Stimulated activated CD8-positive, alpha-beta memory T cell treated with anti-CD3 and anti-CD28 coated beads, Interleukin-15, amount 100 ng/mL, for 1 hour (primary cell): ENCODE data around the gene DIRAS1.
"Not testable (repeated sequence)": the region's sequence is repeated elsewhere in the genome, so short reads cannot be mapped to it uniquely, and the experiment has no call there.

Experiments
- DNase-seq: peaks from one replicate; pipeline ENCODE4 v3.0.0-alpha.2; 2020; ENCODE audit warnings: low read depth

Gene DIRAS1

DNA sequence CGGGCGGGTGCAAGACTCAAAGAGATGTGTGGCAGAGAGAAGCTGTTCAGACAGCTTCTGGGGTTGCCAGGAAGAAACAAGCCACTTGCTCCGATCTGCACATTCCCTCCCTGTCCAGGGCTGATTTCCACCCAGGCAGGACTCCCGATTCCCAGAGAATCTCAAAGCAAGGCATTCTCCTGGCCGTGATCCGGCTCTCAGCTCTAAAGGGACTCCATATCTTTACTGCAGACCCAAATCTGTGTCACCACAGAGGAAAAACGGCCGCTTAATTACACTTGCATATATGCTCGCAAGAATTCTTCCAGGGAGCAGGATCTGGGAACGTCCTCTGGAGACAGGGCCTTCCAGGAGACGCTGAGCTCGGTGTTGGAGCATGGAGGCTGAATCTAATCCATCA, 44.3 kb downstream of the DIRAS1 start:
- DNase-seq, result no peak

DNA sequence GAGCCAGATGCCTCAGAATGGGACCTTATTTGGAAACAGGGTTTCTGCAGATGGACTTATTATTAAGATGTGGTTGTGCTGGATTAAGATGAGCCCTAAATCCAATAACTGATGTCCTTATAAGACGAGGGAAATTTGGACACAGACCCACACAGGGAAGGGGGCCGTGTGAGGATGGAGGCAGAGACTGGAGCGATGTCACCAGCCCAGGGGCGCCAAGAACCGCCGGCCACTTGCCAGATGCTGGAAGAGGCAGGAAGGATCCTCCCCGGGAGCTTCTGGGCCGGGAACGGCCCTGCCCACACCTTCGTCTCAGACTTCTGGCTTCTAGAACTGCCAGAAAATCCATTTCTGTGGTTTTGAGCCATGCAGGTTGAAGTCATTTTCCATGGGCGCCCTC, 45.3 kb downstream of the DIRAS1 start:
- no peak for DNase-seq

DNA sequence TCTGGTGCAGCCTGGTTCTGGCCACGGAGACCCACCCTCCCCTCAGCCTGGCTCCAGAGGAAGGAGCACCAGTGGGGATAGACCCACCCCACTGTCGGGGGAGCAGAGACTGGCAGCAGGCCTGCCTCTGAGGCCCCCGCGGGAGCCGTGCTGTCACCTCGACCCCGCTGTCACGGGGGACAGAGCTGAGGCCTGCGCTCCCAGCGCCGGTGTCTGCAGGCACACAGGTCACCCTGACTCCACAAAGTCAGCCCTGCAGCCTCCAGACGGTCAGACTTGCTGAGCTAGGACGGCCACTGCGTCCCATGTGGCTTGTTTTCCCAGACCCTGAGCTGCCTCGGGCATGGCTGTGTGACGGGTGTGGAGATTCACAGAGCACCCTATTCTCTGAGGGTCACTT, 51.0 kb downstream of the DIRAS1 start:
- no peak for DNase-seq

DNA sequence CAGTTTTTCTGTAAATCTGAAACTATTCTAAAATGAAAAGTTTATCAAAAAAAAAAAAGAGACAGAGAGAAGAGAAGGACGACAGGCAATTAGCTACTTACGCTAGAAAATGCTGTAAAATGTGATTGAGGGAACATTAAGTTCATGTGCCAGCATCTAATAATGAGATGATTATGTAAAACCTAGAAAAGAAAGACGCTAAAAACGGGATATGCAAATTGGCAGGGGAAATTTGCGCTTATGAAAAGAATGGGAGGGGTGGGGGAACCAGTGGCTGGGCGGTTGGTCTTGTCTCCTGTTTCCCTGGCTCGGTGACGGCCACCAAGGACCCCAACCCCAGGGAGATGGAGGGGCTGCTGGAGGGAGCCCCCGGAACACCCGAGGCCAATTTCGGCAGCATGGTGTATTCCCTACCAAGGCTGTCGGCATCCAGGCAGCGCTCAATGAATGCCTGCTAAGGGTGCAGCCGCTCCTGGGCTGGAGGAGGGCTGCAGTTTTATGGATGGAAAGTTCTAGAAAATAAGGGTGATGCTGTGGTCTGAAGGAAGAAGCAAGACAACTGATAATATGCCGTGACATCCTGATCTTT, 52.9 kb downstream of the DIRAS1 start:
- DNase-seq, result no peak

DNA sequence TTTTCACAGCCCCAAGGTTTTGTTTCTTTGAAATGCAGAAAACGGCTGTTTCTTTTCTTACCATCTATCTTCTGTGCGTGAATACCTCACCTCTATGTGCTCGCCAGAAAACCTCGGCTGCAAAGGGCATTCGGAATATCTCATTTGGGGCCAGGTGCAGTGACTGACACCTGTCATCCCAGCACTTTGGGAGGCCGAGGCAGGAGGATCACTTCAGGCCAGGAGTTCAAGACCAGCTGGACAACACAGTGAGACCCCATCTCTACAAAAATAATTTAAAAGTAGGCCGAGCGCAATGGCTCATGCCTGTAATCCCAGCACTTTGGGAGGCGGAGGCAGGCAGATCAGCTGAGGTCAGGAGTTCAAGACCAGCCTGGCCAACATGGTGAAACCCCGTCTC, 53.8 kb downstream of the DIRAS1 start:
- DNase-seq, result not testable (repeated sequence)

DNA sequence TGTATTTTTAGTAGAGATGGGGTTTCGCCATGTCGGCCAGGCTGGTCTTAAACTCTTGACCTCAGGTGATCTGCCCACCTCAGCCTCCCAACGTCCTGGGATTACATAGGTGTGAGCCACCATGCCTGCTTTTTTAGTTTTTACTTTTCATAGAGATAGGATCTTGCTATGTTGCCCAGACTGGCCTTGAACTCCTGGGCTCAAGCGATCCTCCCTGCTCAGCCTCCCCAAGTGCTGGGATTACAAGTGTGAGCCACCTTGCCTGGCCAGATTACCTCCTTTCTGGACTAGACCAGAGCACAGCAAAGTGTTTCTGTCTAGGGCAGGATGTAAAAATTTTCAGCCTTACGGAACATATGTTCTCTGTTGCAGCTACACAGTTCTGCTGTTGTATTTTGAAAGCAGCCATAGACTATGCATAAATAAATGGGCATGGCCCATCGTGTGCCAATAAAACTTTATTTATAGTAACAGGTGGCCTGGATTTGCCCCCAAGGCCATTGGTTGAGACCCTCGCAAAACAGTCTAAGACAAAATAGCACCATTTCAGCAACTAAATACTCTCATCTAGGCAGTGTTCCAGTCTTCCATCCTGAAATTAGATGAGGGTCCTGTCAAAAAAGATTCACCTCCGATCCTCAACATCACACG, 54.7 kb downstream of the DIRAS1 start:
- no peak for DNase-seq

DNA sequence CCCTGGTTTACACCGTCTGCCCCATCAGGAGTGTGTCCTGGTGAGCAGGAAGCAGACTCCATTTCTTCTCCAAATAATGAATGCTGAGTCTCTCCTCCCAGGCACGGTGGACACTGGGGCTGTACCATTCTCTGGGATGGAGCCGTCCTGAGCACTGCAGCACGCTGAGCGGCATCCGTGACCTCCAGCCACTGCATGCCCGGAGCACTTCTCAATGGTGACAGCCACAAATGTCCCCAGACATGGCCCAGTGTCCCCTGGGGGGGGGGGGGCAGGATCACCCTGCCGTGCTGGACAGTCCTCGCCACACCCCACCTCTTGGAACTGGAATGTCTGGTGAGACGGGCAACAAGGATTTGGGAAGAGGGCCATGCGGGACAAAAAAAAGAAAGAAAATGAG, 56.1 kb downstream of the DIRAS1 start:
- no peak for DNase-seq
